Ramos (cell line): Measurements from ENCODE around the gene CADPS2.

Experiments used
- in situ Hi-C: fragments of 300-500 bp; cut with MboI; formaldehyde crosslinking; loops from one replicate; pipeline ENCODE4 v1.14.3; 2022; ENCODE audit warnings: low sequenced_read_pairs; ENCODE audit not compliant: unreplicated experiment

CADPS2 gene

DNA sequence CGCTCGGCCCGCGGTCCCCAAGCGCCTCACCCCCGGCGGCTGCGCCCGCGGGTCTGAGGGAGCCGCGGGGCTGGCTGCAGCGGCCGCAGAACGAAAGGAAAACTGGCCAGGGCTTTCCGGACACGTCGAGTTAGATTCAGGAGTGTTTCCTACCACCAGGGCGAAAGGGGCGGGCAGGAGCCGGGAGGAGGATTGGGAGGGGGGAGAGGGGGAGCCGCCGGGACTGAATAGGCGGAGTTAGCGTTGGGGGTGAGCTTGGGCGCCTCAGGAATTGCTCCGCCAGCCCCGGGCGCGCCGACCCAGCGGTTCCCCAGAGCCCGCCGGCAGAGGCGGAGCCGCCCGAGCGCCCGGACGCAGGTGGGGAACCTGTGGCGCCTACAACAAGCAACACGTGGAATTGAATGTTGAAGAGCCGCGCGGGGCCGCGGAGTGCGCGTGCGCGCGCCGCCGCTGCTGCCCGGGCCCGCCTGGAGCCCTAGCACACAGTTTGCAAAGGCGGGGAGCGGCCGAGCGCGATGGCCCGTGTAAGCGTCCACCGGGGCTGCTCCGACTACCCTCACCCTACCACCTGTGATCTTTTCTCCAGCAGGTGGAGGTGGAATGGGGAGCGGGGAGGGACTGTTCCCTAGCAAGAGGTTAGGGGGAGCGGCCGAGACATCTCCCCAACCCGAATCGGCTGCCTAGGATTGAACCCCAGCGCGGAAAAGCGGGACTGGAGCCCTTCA is at the start of gene CADPS2:
CADPS2 (minus strand) TSS at position 104 of the 725 bp plus-strand sequence. CDS start 123 bp downstream, outside the sequence.
- in situ Hi-C loops: no loop called here

- in situ Hi-C loops: no loop called here
Observed at GRCh38 chr7:122935620-122936019, 49.4 kb upstream of the CADPS2 start.

DNA sequence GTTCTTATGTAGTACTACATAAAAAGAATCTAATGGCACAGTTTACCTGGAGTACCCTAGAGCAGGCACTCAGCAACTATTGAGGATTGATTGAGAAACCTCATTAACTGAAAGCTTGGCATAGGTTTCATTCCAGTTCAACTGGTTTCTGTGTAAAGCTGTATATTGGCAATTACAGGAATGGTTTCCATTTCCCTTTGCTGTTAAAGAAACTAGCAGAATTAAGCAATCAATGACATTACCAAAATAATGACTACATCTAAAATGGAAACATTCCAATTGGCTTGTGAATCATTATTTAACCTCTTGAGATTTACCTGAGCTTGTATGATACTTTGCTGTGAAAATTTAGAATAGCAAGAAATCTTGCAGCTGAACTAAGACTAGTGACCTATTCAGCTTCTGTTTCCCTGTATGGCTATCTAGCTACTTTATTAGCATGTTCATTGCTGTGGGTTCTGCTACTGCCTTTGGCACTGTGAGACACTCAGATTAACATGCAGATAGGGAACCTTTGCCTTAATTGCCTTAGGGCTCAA is 33.5 kb upstream of the CADPS2 start:
- in situ Hi-C loops: no loop called here

DNA sequence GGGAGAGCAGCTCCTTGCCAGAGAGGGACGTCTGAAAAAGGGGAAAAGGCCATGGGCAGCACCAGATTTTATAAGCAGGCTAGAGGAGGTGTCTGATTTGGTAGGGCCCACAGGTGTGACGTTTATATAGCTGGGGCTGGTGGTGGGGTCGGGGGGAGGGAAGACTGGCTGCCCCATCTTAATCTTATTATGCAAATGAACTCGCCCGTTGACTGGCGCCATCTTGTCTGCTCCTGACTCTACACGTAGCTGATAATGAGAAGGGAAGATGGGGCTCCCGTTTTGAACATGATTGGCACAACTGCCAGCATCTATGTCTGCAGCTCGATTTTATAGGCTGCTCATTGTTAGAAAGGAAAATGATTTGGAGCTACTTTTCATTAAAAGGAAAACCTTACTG is 28.6 kb upstream of the CADPS2 start:
- in situ Hi-C loops: no loop called here

DNA sequence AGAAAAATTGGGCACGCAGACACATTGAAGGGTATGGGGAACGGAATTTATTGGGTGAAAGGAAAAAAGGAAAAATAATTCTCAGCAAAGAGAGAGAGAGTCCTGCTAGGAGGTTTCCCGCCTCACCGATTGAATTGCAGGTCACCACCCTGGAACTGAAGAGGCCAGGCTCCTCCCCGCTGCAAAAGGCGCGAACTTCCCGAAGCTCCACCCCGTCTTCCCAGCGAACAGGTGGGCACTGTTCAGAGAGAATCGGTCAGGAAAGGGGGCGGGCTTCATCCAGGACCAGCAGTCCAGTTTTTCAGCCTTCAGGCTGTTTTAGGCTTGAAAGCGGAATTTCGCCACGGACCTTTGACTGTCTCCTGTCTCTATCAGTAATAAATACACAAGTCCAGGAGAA is 27.3 kb upstream of the CADPS2 start:
- in situ Hi-C loops: no loop called here

DNA sequence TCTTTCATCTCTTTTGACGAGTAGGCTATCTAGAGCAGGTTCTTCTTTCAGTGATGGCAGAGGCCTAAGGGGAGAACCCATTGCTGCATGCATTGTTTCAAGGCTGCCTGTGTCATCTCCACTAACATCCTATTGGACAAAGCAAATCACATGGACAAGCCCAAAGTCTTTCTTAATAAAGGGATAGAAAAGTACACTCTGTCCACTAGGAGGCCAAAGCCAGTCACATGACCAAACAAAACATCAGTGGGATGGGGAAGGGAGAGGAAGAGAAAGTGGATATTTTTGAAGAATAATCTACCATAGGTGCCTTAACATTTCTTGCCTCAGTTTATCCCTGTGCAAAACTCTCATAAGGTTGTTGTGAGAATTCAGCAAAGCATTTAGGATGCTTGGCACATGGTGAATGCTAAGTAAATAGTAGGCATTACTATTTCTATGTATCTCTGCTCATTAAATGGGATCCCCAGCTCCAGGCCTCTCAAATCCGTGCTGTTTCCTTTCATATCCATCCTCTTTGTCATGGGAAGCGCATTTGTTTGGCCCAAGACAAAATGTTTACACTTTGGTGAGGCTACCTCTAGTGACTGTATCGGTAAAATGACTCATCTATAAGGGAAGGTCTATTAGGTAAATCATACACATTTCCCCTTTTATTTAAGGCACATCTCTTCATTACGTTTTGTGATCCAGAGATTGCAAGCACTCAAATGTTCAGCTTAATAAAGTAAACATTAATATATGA is 16.7 kb upstream of the CADPS2 start:
- in situ Hi-C loops: no loop called here

DNA sequence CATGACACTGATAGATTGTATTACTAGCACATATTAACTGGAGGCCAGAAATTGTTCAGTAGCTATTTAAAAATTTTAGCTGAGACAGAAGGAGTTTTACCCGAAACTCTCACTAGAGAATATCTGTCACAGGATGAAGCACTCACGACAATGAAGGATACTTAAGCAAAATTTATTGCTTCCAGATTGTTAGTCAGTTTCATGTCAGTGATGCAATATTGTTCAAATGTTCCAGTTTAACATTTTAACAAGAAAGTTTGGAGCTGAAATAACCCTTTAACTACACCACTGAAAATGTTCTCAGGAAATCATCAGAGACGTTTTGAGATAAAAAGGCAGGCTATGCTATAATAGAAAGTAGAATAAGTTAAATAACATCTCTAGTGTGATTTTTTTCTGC is 15.0 kb upstream of the CADPS2 start:
- in situ Hi-C loops: no loop called here

DNA sequence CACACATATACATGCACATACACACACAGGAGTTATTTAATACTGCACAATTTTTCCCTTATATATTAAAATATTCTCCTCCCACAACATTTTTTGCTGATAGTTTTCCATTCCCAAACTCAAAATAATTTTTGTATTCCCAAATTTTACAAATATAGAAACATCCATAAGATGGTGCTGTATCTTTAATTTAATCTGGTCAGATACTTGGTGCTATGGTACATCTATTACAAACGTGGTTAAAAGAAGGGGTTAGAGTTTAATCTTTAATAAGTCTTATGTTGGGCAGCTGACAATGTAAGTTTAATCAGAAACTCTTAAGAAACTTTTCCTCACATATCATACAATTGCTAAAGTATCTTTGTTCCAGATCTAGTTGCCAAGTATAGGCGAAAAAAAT is 10.2 kb upstream of the CADPS2 start:
- in situ Hi-C loops: no loop called here

GRCh38 chr7:122893486-122893885 is 7.2 kb upstream of the CADPS2 start:
- in situ Hi-C loops: no loop called here

DNA sequence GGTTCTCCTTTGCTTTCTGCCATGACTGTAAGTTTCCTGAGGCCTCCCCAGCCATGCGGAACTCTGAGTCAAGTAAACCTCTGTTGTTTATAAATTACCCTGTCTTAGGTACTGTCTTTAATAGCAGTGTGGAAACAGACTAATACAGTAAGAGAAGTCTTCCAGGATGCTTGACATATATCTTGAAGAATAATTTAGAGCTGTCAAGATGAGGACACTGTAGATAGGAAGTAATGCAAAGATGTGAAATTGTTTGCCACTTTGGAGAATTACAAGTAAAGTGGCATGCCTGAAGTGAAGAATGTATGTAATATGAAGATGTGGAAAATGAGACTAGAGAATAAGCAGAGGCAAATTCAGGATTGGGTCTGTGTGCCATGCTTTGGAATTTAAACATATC is 2.9 kb upstream of the CADPS2 start:
- in situ Hi-C loops: no loop called here

DNA sequence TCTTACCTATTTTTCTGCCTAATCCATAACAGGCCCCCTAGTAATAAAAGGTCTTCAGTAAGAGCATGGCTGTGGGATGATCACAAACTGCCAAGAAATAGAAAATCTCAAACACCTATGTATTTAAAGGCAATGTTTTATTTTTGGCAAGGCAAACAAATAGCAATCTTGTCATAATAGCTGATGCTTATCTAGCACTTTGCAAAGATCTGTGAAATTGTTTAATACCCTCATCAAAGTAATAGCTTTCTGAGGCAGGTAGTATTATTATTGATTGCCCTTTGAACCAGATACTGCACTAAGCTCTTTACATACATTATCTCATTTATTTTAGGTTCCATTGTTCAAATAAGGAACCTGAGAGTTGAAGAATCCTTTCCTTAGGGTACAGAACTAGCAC is 1.6 kb upstream of the CADPS2 start:
- in situ Hi-C loops: no loop called here

- in situ Hi-C loops: no loop called here
Observed at GRCh38 chr7:122887198-122887597, 938 bp upstream of the CADPS2 start.

- in situ Hi-C loops: no loop called here
Observed at GRCh38 chr7:122885583-122886356, 490 bp downstream of the CADPS2 start.

GRCh38 chr7:122884186-122884585 is 2.1 kb downstream of the CADPS2 start:
- in situ Hi-C loops: no loop called here

GRCh38 chr7:122883049-122883680 is 3.1 kb downstream of the CADPS2 start:
- in situ Hi-C loops: no loop called here

- in situ Hi-C loops: no loop called here
Observed at GRCh38 chr7:122881324-122881723, 4.9 kb downstream of the CADPS2 start.

DNA sequence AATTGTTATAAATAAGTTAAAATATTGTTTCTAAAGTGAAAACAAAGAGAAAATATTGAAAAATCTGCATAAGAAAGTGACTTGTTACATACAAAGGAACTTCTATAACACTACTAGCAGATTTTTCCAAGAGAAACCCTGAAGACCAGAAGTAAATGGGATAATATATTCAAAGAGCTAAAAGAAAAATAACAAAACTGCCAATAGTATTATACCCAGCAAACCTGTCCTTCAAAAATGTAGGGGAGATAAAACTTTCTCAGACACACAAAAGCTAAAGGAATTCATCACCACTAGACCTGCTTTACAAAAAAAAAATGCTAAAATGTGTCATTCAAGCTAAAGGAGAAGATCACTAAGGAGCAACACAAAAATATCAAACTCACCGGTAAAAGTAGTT is 17.0 kb downstream of the CADPS2 start:
- in situ Hi-C loops: no loop called here

DNA sequence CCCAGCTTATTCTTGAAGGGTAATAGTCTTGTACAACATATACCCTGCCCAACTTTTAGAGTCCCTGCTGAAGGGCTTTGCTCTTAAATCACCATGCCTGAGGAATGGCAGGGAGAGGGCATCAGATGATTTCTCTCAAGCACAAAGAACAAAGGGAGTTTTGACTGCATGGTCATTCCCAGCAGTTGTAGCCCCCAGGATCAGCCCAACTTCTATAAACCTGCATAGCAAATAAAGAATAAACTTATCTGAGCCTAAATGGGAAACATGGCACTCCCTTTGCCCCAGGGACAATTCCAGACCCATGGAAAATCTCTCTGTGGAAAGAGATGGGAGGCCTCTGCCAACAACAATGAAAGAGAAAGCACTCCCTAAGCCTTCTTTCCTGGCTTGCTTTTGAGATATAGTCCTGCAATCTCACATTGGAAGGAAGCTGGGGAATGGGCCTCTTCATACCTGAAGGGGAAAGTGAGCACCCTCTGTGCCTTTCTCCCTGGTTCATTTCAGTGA is 18.7 kb downstream of the CADPS2 start:
- in situ Hi-C loops: no loop called here

DNA sequence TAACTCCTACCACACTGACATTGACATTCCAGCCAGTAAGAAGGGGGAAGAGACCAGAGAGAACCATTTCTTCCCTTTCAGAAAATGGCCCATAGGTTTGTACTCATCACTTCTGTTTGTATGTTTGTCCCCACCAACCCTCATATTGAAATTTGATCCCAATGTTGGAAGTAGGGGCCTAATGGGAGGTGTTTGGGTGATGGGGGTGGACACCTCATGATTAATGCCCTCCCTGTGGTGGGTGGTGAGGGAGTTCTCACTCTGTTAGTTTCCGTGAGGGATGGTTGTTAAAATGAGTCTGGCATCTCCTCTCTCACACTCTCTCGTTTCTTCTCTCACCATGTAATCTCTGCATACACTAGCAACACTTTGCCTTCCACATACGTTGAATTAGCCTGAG is 21.4 kb downstream of the CADPS2 start:
- in situ Hi-C loops: no loop called here

GRCh38 chr7:122864016-122864415 is 22.2 kb downstream of the CADPS2 start:
- in situ Hi-C loops: no loop called here
